ENCODE measurements around the gene ABCD1. TPM values are rescaled to one million over a fixed set of nuclear protein-coding genes. Genes with fewer than 3 reads are reported as not detected.
"Not testable (repeated sequence)": the region's sequence is repeated elsewhere in the genome, so short reads cannot be mapped to it uniquely, and the experiment has no call there.

ABCD1 gene
- total RNA-seq, 1 donor from 2014 or later: 8.0 TPM

GRCh38 chrX:153697924-153698865 lies 26.5 kb upstream of the ABCD1 start:
- Mint-ChIP-seq H3K4me3 (no peak overlapping the region), H3K27ac (peak overlapping the region; percentile 57), H3K36me3 (peaks cover 3% of the 10 kb centered on the region), H3K27me3 (no peaks in the 10 kb centered on the region), H3K9me3 (no peaks in the 10 kb centered on the region), H3K4me1 (ENCODE audit: unreplicated experiment) (no peaks in the 10 kb centered on the region)
- TF ChIP-seq CTCF (conservative IDR thresholded peaks at IDR 0.05): no peak
- DNase-seq (ENCODE audit: extremely low spot score, unreplicated experiment): no peak

DNA sequence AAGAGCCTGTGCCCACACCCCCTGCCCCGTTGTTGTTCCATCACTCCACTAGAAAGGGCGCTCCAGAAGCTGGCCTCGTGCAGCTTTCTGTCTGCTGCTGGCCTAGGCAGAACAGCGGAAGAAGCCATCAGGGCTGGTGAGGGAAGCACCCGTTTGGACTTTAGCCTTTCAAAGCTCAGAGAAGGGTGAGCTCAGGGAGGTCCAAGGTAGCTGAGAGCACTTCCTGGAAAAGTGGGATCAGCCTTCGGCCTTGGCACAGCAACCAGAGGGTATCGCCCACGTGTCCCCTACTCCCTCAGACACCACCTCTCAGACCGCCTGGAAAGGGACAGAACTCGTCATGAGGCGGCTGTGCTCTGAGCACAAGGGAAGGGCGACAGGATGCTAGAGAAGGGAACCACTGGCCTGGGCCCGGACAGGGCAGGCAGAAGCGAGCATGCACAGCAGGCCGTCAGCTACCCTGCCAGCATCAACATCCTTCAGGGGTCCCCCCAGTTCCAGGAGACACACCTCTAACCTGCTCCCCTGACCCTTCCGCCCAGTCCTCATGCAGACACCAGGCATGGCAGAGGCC lies 25.4 kb upstream of the ABCD1 start:
- H3K4me3 Mint-ChIP-seq; H3K27me3 Mint-ChIP-seq; H3K27ac Mint-ChIP-seq; DNase-seq (ENCODE audit: extremely low spot score, unreplicated experiment); H3K36me3 Mint-ChIP-seq; H3K4me1 Mint-ChIP-seq (ENCODE audit: unreplicated experiment); H3K9me3 Mint-ChIP-seq: not testable (repeated sequence)

GRCh38 chrX:153699784-153700371 lies 24.8 kb upstream of the ABCD1 start:
- not testable (repeated sequence) for H3K4me3 Mint-ChIP-seq; H3K9me3 Mint-ChIP-seq; H3K27ac Mint-ChIP-seq; H3K4me1 Mint-ChIP-seq (ENCODE audit: unreplicated experiment); H3K36me3 Mint-ChIP-seq; DNase-seq (ENCODE audit: extremely low spot score, unreplicated experiment); H3K27me3 Mint-ChIP-seq

- DNase-seq (ENCODE audit: extremely low spot score, unreplicated experiment): no peak
- no peaks in the 10 kb centered on the region for H3K27me3 Mint-ChIP-seq
- no peaks in the 10 kb centered on the region for H3K9me3 Mint-ChIP-seq
- no peak overlapping the region for H3K4me3 Mint-ChIP-seq
- H3K36me3 Mint-ChIP-seq: peaks cover 3% of the 10 kb centered on the region
- no peaks in the 10 kb centered on the region for H3K4me1 Mint-ChIP-seq (ENCODE audit: unreplicated experiment)
- no peak for TF ChIP-seq CTCF (conservative IDR thresholded peaks at IDR 0.05)
- H3K27ac Mint-ChIP-seq: no peak overlapping the region
Measured at GRCh38 chrX:153700376-153700945, 24.2 kb upstream of the ABCD1 start.

- no peaks in the 10 kb centered on the region for H3K4me1 Mint-ChIP-seq (ENCODE audit: unreplicated experiment)
- TF ChIP-seq CTCF (conservative IDR thresholded peaks at IDR 0.05): no peak
- peaks cover 3% of the 10 kb centered on the region for H3K36me3 Mint-ChIP-seq
- H3K9me3 Mint-ChIP-seq: no peaks in the 10 kb centered on the region
- H3K27ac Mint-ChIP-seq: no peak overlapping the region
- DNase-seq (ENCODE audit: extremely low spot score, unreplicated experiment): no peak
- no peak overlapping the region for H3K4me3 Mint-ChIP-seq
- H3K27me3 Mint-ChIP-seq: no peaks in the 10 kb centered on the region
Measured at GRCh38 chrX:153700967-153701366, 23.7 kb upstream of the ABCD1 start.

- Mint-ChIP-seq H3K9me3 (no peaks in the 10 kb centered on the region), H3K27me3 (no peaks in the 10 kb centered on the region), H3K36me3 (peaks cover 3% of the 10 kb centered on the region)
Measured at GRCh38 chrX:153701706-153702105, 22.9 kb upstream of the ABCD1 start.

More at GRCh38 chrX:153701706-153702105, 22.9 kb upstream of the ABCD1 start:
- no peak for TF ChIP-seq CTCF (conservative IDR thresholded peaks at IDR 0.05)
- H3K4me3 Mint-ChIP-seq: no peak overlapping the region
- DNase-seq (ENCODE audit: extremely low spot score, unreplicated experiment): no peak
- H3K27ac Mint-ChIP-seq: no peak overlapping the region
- H3K4me1 Mint-ChIP-seq (ENCODE audit: unreplicated experiment): no peaks in the 10 kb centered on the region

All from type B pancreatic cell (in vitro differentiated cells).